Urinary bladder (tissue), 4 donors: ENCODE data around the gene P2RY6. TPM values are rescaled to one million over a fixed set of nuclear protein-coding genes. Genes with fewer than 3 reads are reported as not detected.
"Not testable (repeated sequence)": the region's sequence is repeated elsewhere in the genome, so short reads cannot be mapped to it uniquely, and the experiment has no call there.

ENCODE experiments used
- DNase-seq: peaks from one replicate; pipeline ENCODE4 v3.0.0-alpha.2; 2015; ENCODE audit errors: extremely low spot score
- H3K27ac ChIP-seq: one replicate; pipeline ENCODE4 v1.5.1; 2013; ENCODE audit warnings: low read depth, mild to moderate bottlenecking, moderate library complexity
- H3K36me3 ChIP-seq: one replicate; pipeline ENCODE4 v1.6.1; 2013; ENCODE audit warnings: mild to moderate bottlenecking, moderate library complexity; ENCODE audit not compliant: insufficient read depth
- H3K4me1 ChIP-seq: one replicate; pipeline ENCODE4 v1.6.1; 2013; ENCODE audit warnings: mild to moderate bottlenecking, moderate library complexity; ENCODE audit not compliant: insufficient read depth
- H3K4me3 ChIP-seq: one replicate; pipeline ENCODE4 v1.5.1; 2013; ENCODE audit warnings: low read depth, low read length
- WGBS: extraction: QIAGEN DNeasy Blood & Tissue Kit; methylation state at CpG from one replicate; pipeline ENCODE4 v1.1.7; 2013; 5-methylcytosine and 5-hydroxymethylcytosine counted together
- polyA plus RNA-seq: library from polyadenylated mRNA; stranded (reverse); fragments of 200-250 nt; gene quantifications from one replicate; pipeline ENCODE4 v1.2.3, GENCODE V29; 2013
- total RNA-seq: library from RNA; depleted of rRNA; stranded (reverse); fragments of >200 nt; gene quantifications from one replicate; pipeline ENCODE4 v1.2.3, GENCODE V29; 2014
- donor health status: healthy with polysubstance abuse.
- donor health status: healthy.

The P2RY6 gene
- total and polyA plus RNA-seq, 2 donors, result 0.90 to 2.6 TPM

DNA sequence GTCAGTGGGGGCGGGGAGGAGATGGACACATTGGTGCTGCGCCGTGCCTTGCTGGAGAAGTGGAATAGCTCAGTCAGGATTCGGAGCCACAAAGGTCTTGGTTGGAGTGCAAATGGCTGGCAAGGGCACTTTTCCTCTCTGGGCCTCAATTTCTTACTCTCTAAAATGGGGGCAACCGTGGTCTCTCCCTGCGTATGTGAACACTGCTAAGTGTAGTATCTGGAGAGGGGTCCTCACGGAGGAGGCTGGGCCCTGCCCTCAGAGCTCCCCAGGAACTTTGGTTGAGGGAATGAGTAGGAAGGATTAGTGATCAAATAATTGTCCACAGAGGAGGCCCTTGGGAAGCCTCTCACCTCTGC lies 521 bp downstream of the P2RY6 start:
- no peak for DNase-seq
- no peak overlapping the region for H3K4me3 ChIP-seq
- H3K36me3 ChIP-seq, result no peaks in the 10 kb centered on the region
- no peaks in the 10 kb centered on the region for H3K4me1 ChIP-seq
- H3K27ac ChIP-seq, result no peak overlapping the region
- 93% methylated on average over 7 of the region's 7 CpGs for WGBS

DNA sequence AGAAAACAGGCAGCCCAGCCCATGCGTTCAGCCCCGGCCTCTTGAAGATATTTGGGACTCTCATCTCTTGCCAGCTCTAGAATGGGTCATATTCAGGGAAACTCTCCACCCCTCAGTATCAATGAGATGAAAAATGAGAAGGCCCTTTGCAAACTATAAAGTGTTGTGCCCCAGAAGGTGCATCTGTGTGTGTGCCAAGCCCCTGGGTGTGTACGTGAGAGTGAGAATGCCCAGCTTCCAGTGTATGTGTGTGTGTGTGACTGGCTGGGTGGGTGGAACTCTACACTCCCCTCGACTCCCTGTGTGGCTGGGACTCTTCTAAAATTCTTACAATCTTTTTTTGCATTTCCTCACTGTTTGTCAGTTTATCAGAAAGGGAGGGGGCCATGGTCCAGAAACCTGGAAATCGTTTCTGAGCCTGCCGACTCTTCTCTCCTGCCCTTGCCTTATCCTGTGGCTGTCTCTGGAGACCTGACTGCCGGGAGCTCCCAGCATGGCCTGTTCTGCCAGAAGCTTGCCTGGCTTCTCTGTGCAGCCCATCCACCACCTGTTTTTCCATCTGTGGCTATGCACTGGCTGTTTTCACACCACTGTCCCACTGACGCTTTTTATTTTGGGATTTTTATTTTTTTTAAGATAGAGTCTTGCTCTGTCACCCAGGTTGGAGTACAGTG lies 1.2 kb downstream of the P2RY6 start:
- H3K36me3 ChIP-seq, result no peaks in the 10 kb centered on the region
- H3K4me3 ChIP-seq, result no peak overlapping the region
- no peak for DNase-seq
- no peaks in the 10 kb centered on the region for H3K4me1 ChIP-seq
- WGBS, result 61% methylated on average over 8 of the region's 8 CpGs
- no peak overlapping the region for H3K27ac ChIP-seq

DNA sequence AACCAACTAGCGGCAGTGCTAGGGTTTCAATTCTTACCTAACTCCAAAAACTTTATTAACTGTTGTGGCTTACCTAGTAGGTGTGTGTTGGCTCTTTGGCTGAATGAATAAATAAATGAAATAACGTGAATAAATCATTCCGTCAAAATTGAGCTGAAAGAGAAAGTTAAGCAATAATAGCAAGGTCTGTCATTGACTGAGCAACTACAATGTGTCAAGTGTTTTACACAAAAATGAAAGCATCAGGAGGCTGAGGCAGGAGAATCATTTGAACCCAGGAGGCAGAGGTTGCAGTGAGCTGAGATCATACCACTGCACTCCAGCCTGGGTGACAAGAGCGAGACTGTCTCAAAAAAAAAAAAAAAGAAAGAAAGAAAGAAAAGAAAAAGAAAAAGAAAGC lies 2.1 kb downstream of the P2RY6 start:
- not testable (repeated sequence) for DNase-seq, H3K36me3 ChIP-seq, H3K27ac ChIP-seq, H3K4me3 ChIP-seq, H3K4me1 ChIP-seq
- 94% methylated on average over 4 of the region's 4 CpGs for WGBS

DNA sequence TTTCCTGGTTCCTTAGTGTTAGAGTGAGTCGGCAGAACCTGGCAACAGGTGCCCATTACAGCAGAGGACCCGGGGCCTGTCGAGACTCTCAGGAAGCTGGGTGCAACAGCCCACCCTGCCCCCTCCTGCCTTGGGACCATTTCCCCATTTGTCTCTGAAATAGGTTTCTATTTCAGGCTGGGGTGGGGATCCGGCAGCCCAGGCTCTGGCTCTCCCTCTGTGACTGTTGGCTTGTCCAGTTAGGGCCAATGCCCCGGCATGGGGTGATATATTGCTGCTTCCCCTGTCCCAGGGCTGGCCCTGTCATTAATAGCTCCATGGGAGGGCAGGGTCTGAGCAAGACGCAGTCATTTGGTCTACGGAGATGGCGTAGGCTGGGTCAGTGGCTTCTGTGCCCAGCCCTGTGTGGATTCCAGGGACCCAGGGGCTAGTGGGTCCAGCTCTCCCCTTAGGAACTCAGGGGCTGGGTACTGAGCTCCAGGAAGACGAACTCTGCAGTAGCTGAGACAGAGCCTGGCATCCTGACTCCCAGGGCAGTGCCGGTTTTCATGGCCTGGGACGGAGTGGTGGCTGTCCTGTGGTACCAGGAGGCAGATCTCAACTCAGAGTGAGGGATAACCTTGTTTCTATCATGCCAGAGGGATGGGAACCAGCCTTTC lies 2.7 kb downstream of the P2RY6 start:
- no peak overlapping the region for H3K4me3 ChIP-seq
- no peaks in the 10 kb centered on the region for H3K4me1 ChIP-seq
- DNase-seq, result no peak
- no peaks in the 10 kb centered on the region for H3K36me3 ChIP-seq
- WGBS, result 83% methylated on average over 11 of the region's 11 CpGs
- no peak overlapping the region for H3K27ac ChIP-seq

- 96% methylated on average over 4 of the region's 4 CpGs for WGBS
- Histone ChIP-seq H3K4me1 (no peaks in the 10 kb centered on the region), H3K36me3 (no peaks in the 10 kb centered on the region), H3K4me3 (no peak overlapping the region), H3K27ac (no peak overlapping the region)
- no peak for DNase-seq
Observed at GRCh38 chr11:73275381-73275750, 3.2 kb downstream of the P2RY6 start.

DNA sequence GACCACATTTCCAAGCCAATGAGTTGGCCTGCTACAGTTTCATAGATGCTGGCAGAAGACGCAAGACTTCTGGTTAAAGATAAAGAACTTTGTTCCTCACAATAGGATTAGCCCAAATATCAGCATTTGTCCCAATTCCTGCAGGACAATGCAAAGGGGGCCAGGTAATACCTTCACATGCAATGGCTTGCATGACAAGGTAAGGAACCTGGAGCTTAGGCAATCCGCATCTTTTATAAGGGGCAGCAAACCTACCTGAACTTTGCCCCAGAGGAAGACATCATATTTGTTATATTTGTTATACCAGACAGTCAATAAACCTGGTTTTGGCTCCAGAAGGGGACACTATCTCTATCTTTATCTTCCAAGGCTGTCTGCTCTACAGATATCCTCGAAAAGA lies 5.3 kb downstream of the P2RY6 start:
- 80% methylated on average over 3 of the region's 3 CpGs for WGBS
- H3K36me3 ChIP-seq, result no peaks in the 10 kb centered on the region
- DNase-seq, result no peak
- no peaks in the 10 kb centered on the region for H3K4me1 ChIP-seq
- H3K4me3 ChIP-seq, result no peak overlapping the region
- no peak overlapping the region for H3K27ac ChIP-seq

- Histone ChIP-seq H3K4me3 (no peak overlapping the region), H3K27ac (no peak overlapping the region), H3K4me1 (no peaks in the 10 kb centered on the region), H3K36me3 (no peaks in the 10 kb centered on the region)
- DNase-seq, result no peak
- WGBS, result 82% methylated on average over 5 of the region's 5 CpGs
Observed at GRCh38 chr11:73280626-73281025, 8.5 kb downstream of the P2RY6 start.

DNA sequence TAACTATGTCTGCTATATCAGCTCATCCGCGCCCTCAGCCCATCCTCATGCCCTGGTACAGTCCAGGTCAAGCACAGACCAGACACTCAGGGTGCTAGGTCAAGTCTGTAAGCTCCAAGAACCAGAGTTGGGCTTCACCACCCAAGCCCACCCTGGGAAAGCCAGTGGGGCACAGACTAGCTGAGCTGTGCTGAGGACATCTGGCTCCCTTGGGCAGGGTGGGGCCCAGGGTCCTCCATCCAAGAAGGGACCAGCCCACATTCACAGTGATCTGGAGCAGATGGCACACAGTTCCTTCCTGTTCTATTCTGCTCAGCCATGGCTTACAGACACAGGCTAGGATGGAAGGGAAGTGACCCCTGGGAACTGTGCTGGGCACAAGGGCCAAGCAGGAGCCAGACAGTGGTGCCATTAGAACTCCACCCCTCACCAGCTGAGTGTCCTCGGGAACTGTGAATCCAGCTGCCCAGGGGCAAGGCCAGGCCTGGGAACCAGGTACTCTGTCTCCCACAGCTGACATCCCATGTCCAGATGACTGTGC lies 9.1 kb downstream of the P2RY6 start:
- H3K4me1 ChIP-seq, result no peaks in the 10 kb centered on the region
- no peaks in the 10 kb centered on the region for H3K36me3 ChIP-seq
- H3K4me3 ChIP-seq, result no peak overlapping the region
- 88% methylated on average over 3 of the region's 3 CpGs for WGBS
- DNase-seq, result no peak
- no peak overlapping the region for H3K27ac ChIP-seq

- Histone ChIP-seq H3K4me1 (no peaks in the 10 kb centered on the region), H3K4me3 (no peak overlapping the region), H3K27ac (no peak overlapping the region), H3K36me3 (no peaks in the 10 kb centered on the region)
- 93% methylated on average over 3 of the region's 3 CpGs for WGBS
- no peak for DNase-seq
Observed at GRCh38 chr11:73281796-73282660, 9.9 kb downstream of the P2RY6 start.

- Histone ChIP-seq H3K36me3 (no peaks in the 10 kb centered on the region), H3K27ac (no peak overlapping the region), H3K4me1 (no peaks in the 10 kb centered on the region), H3K4me3 (no peak overlapping the region)
- DNase-seq, result no peak
- whole genome bisulfite sequencing, result 79% methylated on average over 10 of the region's 10 CpGs
Observed at GRCh38 chr11:73283276-73284000, 11.3 kb downstream of the P2RY6 start.

DNA sequence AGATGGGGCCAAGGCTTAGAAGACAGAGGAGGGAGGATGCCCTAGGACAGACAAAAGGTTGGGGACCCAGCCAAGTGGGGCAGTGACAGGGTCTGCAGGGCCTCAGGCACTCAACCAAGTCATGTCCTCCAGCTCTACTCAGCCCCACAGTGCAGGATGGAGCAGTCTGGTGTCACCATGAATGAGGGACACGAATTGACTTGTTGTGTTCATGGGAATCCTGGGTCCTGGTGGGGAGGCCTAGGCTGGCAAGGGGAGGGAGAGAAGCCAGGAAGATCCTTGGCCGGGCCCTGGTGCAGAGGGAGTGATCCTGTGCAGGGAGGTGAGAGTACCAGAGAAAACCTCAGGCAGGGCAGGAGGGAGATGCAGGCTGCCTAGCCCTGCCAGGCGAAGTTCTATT lies 12.0 kb downstream of the P2RY6 start:
- Histone ChIP-seq H3K4me3 (no peak overlapping the region), H3K27ac (no peak overlapping the region), H3K36me3 (no peaks in the 10 kb centered on the region), H3K4me1 (no peaks in the 10 kb centered on the region)
- DNase-seq, result no peak
- 83% methylated on average over 3 of the region's 3 CpGs for WGBS

GRCh38 chr11:73285721-73286120 lies 13.6 kb downstream of the P2RY6 start:
- no peak overlapping the region for H3K4me3 ChIP-seq
- H3K27ac ChIP-seq, result no peak overlapping the region
- no peak for DNase-seq
- H3K36me3 ChIP-seq, result no peaks in the 10 kb centered on the region
- WGBS, result 90% methylated on average over 1 of the region's 1 CpG
- no peaks in the 10 kb centered on the region for H3K4me1 ChIP-seq

- WGBS, result 87% methylated on average over 9 of the region's 9 CpGs
- Histone ChIP-seq H3K27ac (no peak overlapping the region), H3K36me3 (no peaks in the 10 kb centered on the region), H3K4me3 (no peak overlapping the region), H3K4me1 (no peaks in the 10 kb centered on the region)
- no peak for DNase-seq
Observed at GRCh38 chr11:73286240-73286810, 14.2 kb downstream of the P2RY6 start.
